ENCODE measurements around the gene ULK4.

Gene ULK4

GRCh38 chr3:41241800-41242571 is 719.9 kb downstream of the ULK4 start:
- no peak for DNase-seq (ENCODE audit: extremely low spot score)
- TF ChIP-seq FOXA1 (IDR thresholded peaks at IDR 0.05), result no peak
- POLR2A ChIA-PET, result interaction anchor here (0.7 kb wide), 1 partner anchor 42 kb away, joined by 3 read pairs; the partner anchor contains the start of gene CTNNB1
- CTCF ChIA-PET, result no interaction called here

DNA sequence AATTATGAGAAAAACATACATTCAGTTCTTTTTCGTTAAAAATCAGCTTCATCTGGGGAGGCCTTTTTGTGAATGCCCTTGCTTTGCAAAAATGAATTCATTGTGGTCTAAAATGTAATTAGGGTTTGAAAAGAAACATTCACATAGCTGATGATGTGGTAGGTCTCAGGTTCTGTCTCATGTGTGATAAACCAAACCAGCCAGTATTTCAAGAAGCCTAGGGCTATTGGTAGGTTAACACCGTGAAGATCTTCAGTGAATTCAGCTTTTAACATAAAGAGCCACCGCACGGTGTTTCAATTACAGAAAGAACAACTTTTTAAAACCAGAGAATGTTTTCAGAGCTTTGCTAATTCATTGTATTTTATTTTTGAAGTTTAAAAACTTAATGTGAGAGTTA is 720.7 kb downstream of the ULK4 start:
- TF ChIP-seq HDGF (IDR thresholded peaks at IDR 0.05; ENCODE audit: borderline replicate concordance) (no peak), SUZ12 (IDR thresholded peaks at IDR 0.05) (no peak), LEF1 (IDR thresholded peaks at IDR 0.05; ENCODE audit: borderline replicate concordance) (no peak), PKNOX1 (IDR thresholded peaks at IDR 0.05) (no peak), FOXA1 (IDR thresholded peaks at IDR 0.05) (no peak)
- ChIA-PET CTCF (no interaction called here), POLR2A (no interaction called here)
- no peak for DNase-seq (ENCODE audit: extremely low spot score)

DNA sequence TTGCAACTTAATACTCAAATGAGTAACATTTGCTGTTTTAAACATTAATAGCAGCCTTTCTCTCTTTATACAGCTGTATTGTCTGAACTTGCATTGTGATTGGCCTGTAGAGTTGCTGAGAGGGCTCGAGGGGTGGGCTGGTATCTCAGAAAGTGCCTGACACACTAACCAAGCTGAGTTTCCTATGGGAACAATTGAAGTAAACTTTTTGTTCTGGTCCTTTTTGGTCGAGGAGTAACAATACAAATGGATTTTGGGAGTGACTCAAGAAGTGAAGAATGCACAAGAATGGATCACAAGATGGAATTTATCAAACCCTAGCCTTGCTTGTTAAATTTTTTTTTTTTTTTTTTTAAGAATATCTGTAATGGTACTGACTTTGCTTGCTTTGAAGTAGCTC is 722.3 kb downstream of the ULK4 start:
- no peak for TF ChIP-seq FOXM1 (IDR thresholded peaks at IDR 0.05; ENCODE audit: borderline replicate concordance)
- TF ChIP-seq ZNF384 (IDR thresholded peaks at IDR 0.05), result 0 out of 2 replicates have a peak, but pooled peaks have one; percentile 20
- DNase-seq (ENCODE audit: extremely low spot score), result no peak
- ChIA-PET CTCF (no interaction called here), POLR2A (no interaction called here)

- no peak for DNase-seq (ENCODE audit: extremely low spot score)
- ChIA-PET POLR2A (no interaction called here), CTCF (no interaction called here)
- TF ChIP-seq SUZ12 (IDR thresholded peaks at IDR 0.05), result no peak
- no peak for TF ChIP-seq L3MBTL2 (conservative IDR thresholded peaks at IDR 0.05)
- TF ChIP-seq NFRKB (IDR thresholded peaks at IDR 0.05), result no peak
- no peak for TF ChIP-seq FOXM1 (IDR thresholded peaks at IDR 0.05; ENCODE audit: borderline replicate concordance)
- TF ChIP-seq FOXK2 (IDR thresholded peaks at IDR 0.05), result no peak
- no peak for TF ChIP-seq SP1 (IDR thresholded peaks at IDR 0.05)
- no peak for TF ChIP-seq ARNT (IDR thresholded peaks at IDR 0.05)
- no peak for TF ChIP-seq LEF1 (IDR thresholded peaks at IDR 0.05; ENCODE audit: borderline replicate concordance)
- TF ChIP-seq ELF4 (IDR thresholded peaks at IDR 0.05), result no peak
- no peak for TF ChIP-seq FOXA1 (IDR thresholded peaks at IDR 0.05)
- TF ChIP-seq ZNF384 (IDR thresholded peaks at IDR 0.05), result no peak
- no peak for TF ChIP-seq HDGF (IDR thresholded peaks at IDR 0.05; ENCODE audit: borderline replicate concordance)
- TF ChIP-seq BHLHE40 (IDR thresholded peaks at IDR 0.05; ENCODE audit: borderline replicate concordance), result no peak
- no peak for TF ChIP-seq TARDBP (IDR thresholded peaks at IDR 0.05)
- no peak for TF ChIP-seq PKNOX1 (IDR thresholded peaks at IDR 0.05)
- no peak for TF ChIP-seq CTBP1 (IDR thresholded peaks at IDR 0.05; ENCODE audit: borderline replicate concordance)
Observed at GRCh38 chr3:41237907-41238306, 724.0 kb downstream of the ULK4 start.

- no peak for TF ChIP-seq BHLHE40 (IDR thresholded peaks at IDR 0.05; ENCODE audit: borderline replicate concordance)
- TF ChIP-seq ZNF384 (IDR thresholded peaks at IDR 0.05), result no peak
- TF ChIP-seq ARNT (IDR thresholded peaks at IDR 0.05), result no peak
- no peak for TF ChIP-seq ELF4 (IDR thresholded peaks at IDR 0.05)
- no peak for TF ChIP-seq FOXM1 (IDR thresholded peaks at IDR 0.05; ENCODE audit: borderline replicate concordance)
- no peak for TF ChIP-seq SUZ12 (IDR thresholded peaks at IDR 0.05)
- no peak for TF ChIP-seq FOXK2 (IDR thresholded peaks at IDR 0.05)
- TF ChIP-seq L3MBTL2 (conservative IDR thresholded peaks at IDR 0.05), result no peak
- TF ChIP-seq TARDBP (IDR thresholded peaks at IDR 0.05), result no peak
- ChIA-PET POLR2A (no interaction called here), CTCF (no interaction called here)
- no peak for DNase-seq (ENCODE audit: extremely low spot score)
Observed at GRCh38 chr3:41236228-41236627, 725.7 kb downstream of the ULK4 start.

DNA sequence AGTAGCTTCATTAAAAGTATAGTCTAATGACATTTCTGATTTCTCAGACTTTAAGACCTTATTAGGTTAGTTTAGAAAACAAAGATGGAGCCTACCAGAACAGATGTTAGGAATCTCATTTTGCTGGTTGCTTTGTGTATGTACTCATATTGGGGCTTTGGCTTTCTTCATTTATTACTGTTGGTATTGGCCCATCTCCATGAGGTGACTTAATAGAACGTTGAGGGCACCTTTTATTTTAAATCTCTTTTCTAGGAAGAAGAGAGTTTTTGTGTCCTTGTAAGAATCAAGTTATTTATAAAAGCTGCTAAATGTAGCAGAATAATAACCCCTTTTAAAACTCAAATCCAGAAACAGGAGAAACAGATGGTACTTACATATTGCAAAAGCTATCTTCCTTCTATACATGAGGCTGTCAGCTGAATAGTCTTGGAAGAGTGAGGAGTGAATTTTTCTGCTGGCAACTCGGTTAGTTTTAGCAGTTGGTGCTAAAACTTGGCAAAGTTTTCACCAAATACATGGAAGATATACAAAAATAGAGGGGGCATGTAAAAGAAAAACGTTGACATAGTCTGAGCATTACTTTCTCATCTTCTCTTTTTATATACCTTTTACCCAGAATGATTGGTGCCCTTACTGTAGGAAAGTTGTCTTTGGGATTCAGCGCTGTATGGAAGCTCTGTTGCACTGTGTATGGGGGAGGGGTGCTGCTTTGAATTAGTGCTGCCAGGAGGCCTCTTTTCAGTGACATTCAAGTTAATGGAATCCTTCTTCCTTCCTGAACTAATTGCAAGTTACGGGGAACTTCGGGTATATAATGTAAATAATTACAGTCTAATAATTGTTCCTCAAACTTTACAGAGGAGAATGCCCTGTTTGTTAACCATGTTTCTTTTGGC is 726.8 kb downstream of the ULK4 start:
- POLR2A ChIA-PET, result no interaction called here
- no peak for DNase-seq (ENCODE audit: extremely low spot score)
- CTCF ChIA-PET, result no interaction called here
- TF ChIP-seq NFRKB (IDR thresholded peaks at IDR 0.05), result no peak
- TF ChIP-seq HDGF (IDR thresholded peaks at IDR 0.05; ENCODE audit: borderline replicate concordance), result no peak
- TF ChIP-seq FOXA1 (IDR thresholded peaks at IDR 0.05), result no peak

GRCh38 chr3:41224120-41224806 is 737.6 kb downstream of the ULK4 start:
- POLR2A ChIA-PET, result interaction anchor here (2.2 kb wide), 1 partner anchor 25 kb away, joined by 7 read pairs; the partner anchor contains the start of gene CTNNB1
- DNase-seq (ENCODE audit: extremely low spot score), result no peak
- CTCF ChIA-PET, result no interaction called here
- no peak for TF ChIP-seq TARDBP (IDR thresholded peaks at IDR 0.05)
- TF ChIP-seq SUZ12 (IDR thresholded peaks at IDR 0.05), result no peak
- TF ChIP-seq FOXK2 (IDR thresholded peaks at IDR 0.05), result no peak
- no peak for TF ChIP-seq ARNT (IDR thresholded peaks at IDR 0.05)
- no peak for TF ChIP-seq ELF4 (IDR thresholded peaks at IDR 0.05)
- no peak for TF ChIP-seq FOXM1 (IDR thresholded peaks at IDR 0.05; ENCODE audit: borderline replicate concordance)
